ENCODE measurements around the gene SYT14.
"Not testable (repeated sequence)": the region's sequence is repeated elsewhere in the genome, so short reads cannot be mapped to it uniquely, and the experiment has no call there.

Gene SYT14

DNA sequence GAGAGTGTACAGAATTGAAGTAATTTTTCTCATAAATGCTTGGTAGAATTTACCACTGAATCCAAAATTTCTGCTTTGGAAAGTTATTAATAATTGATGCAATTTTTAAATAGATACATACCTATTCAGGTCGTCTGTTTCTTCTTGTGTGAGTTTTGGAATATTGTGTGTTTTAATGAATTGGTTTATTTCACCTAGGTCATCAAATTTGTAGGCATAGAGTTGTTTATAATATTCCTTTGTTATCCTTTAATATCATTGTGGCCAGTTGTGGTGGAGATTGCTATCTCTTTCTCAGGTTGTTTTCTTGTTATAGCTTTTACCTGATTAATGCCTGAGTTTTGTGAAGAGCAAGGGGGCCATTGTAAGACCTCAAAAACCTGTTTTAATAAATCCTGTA is 93.5 kb downstream of the SYT14 start:
- DNase-seq = no peak

DNA sequence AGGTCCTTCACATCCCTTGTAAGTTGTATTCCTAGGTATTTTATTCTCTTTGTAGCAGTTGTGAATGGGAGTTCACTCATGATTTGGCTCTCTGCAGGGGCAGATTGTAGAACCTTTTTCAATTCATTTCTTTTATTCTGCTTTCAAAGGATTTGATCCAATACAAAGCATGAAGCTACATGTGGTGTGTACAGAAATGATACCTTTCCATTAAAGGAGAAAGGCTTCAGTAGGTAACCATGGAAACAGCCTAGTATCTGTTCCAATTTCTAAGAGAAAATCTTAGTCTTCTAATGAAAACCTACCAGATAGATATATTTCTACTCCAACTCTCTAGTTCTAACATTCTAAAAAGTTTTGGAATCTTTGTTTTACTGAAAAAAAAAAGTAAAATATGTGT is 105.0 kb downstream of the SYT14 start:
- no peak for DNase-seq

- no peak for DNase-seq
These were observed 111.6 kb downstream of the SYT14 start for GRCh38 chr1:210049616-210050015.

- not testable (repeated sequence) for DNase-seq
These were observed 112.5 kb downstream of the SYT14 start for GRCh38 chr1:210050491-210050890.

GRCh38 chr1:210053126-210053525 is 115.1 kb downstream of the SYT14 start:
- no peak for DNase-seq

- DNase-seq = no peak
These were observed 119.6 kb downstream of the SYT14 start for GRCh38 chr1:210057593-210057992.

DNA sequence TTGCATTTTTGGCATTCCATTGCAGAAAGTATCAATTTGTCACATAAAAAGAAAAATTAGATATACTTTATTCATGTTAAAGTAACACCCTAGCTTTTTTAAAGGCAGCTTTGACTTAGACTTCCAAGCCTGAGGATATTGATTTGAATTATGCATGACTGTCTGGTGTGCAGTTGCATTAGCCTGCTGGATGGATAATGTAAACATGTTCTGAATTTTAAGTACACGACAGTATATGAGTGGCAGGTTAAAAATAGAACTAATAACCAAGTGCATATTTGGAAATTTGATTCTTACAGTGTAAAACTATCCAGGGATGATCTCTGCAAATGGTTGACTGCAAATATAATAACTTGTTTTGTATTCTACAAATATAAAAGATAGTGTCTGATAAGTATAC is 124.0 kb downstream of the SYT14 start:
- no peak for DNase-seq

DNA sequence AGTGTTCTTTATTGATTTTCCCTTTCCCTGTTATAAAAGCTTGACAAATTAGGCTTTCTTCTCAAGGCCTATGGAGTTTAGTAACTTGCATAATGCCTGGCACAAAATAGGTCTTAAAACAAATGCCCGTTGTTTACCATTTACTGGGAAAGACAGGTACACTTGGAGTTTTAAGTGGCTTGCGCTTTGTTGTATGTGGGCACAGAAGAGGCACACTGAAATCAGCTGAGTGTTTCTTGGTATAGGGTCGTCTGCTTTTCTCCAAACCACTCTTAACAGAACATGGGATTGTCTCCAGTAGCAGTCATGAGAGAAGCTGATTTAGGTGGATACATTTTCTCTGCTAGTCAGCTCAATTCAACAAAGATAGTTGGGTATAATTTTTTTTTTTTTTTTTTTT is 132.5 kb downstream of the SYT14 start:
- no peak for DNase-seq

- DNase-seq = no peak
These were observed 134.1 kb downstream of the SYT14 start for GRCh38 chr1:210072129-210072528.

DNA sequence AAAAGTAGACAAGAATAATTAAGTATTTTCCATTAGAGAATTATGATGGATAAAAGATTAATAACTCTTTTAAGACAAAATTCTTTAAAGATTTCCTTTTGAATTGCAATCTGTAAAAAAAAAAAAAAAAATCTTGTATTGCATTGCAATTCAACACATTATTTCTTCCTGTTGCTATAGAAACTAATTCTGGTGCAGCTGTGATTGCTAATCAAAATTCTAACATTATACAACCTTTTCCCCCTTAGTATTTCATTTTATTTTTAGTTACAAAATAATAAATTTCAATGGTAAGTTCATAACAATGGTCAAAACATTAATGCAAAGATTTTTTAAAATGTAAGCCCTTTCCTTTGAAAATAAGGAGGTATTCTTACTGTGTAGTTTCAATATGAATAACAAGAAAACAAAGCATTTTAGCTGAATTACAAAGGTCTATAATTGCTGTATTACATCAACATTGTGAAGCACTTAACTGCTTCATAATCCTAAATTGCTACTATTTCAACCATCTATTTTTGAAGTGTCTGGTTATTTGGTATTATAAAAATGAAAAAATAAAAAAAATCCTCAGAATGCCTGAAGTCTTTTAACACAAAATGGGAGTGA is 135.0 kb downstream of the SYT14 start:
- no peak for DNase-seq

DNA sequence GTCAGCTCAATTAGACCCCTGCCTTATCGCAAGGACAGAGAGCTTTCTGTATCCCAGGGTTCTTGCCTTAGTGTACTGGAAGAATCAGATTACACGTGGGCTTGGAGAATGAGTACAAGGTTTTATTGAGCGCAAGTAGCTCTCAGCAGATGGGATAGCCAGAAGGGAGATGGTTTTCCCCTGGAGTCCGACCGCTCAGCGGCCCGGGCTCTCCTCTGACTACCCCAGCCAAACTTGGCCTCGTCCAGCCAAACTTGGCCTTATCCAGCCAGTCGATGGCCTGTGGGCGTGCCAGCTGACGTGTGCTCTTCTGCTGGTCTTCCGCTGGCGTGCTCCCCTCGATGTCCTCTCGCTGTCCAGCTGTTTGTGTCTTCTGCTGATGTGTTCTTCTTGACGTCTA is 136.9 kb downstream of the SYT14 start:
- DNase-seq = no peak

- DNase-seq = no peak
These were observed 138.6 kb downstream of the SYT14 start for GRCh38 chr1:210076620-210077019.

DNA sequence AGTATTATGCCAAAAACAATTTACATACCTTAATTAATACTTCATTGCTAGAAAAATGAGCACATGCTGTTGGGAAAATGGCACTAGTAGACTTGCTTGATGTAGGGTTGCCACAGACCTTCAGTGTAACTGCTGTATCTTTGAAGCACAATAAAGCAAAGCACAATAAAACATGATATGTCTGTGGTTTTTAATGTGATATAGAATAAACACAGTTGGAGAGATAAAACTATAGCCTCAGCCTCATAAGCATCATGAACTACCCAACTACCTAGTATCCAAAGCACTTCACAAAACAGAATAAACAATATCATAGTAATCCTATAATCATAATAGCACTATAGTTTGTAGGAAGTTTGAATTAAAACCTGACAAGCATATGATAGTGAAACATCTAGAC is 143.5 kb downstream of the SYT14 start:
- no peak for DNase-seq

DNA sequence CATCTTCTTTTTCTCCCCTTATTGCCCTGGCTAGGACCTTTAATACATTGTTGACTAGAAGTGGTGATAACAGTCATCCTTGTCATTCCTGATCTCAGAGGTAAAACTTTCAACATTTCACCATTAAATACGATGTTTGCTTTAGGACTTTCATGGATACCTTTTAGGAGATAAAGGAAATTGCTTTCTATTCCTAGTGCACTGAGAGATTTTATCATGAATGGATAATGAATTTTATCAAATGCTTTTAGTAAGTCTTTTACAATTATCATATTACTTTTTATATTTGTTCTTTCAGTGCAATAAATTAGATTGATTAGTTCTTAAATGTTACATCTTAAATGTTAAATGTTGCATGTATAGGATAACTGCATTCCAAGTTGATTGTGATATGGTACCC is 147.3 kb downstream of the SYT14 start:
- no peak for DNase-seq

- DNase-seq = no peak
These were observed 149.0 kb downstream of the SYT14 start for GRCh38 chr1:210087058-210087457.

GRCh38 chr1:210089855-210090254 is 151.8 kb downstream of the SYT14 start:
- peak; percentile 34 for DNase-seq

DNA sequence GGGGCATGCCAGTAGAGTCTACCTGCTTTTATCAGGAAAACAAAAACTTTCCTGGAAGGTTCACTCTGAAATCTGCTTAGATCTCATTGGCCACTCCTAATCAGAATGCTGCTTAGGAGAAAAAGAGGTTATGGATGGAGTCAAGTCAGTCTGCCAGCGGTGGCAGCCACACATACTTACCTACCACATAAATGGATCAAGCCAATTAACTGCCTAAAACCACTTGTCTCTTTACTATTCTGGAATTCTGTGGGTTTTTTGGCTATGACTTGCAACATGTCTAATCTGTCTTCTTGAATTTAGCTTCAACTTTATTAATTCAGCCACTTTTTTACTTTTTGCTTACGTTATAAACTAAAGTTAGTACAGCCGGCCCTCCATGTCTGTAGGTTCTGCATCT is 154.3 kb downstream of the SYT14 start:
- DNase-seq = no peak

DNA sequence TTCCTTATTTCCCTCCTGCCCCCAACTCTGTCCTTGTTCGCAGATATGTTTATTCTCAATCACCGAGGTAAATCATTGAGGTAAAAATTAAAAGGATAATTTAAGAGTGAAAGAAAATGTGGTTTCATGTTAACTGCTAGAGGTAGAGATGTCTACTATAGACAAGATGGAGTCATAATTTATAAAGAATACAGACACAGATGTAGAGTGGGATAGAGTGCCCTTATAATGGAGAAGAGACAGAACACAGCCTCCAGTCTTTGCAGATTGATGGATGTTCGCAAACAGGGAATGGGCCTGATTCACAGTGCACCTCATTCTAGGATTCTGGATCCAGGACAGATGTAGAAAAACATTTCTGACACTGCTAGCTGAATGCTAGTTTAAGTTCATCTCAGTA is 155.4 kb downstream of the SYT14 start:
- DNase-seq = no peak

- DNase-seq = no peak
These were observed 160.3 kb downstream of the SYT14 start for GRCh38 chr1:210098356-210098755.

DNA sequence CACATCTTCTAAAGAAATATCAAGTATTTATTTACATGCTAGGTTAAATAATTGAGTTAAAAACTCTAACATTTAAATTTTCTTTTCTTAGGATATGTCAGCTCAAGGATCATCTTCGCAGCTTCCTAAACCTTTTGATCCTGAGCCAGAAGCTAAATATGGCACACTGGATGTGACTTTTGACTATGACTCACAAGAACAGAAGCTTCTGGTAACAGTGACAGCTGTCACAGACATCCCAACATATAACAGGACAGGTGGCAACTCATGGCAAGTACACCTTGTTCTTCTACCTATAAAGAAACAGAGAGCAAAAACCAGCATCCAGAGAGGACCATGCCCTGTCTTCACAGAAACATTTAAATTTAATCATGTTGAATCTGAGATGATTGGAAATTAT is 161.9 kb downstream of the SYT14 start:
- DNase-seq = no peak

GRCh38 chr1:210104103-210104502 is 166.1 kb downstream of the SYT14 start:
- no peak for DNase-seq

DNA sequence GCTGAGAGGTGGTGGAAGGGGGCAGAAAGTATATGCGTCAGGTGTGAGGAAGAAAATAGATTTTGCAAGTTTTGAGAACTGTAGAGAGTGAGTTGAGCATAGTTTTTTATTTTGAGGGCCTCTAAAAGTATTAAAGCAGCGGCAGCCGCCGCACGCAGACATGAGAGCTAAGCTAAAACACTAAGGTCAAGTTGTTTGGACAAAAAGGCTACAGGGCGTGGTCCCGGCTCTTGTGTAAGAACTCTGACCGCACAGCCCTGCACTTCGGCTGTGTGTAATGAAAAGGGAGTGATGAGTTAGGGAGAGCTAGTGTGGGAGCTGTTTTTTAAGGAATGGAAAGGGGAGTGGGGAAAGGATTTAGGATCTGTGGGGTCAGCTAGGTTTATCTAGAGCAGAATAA is 174.9 kb downstream of the SYT14 start:
- DNase-seq = not testable (repeated sequence)

- no peak for DNase-seq
These were observed 179.2 kb downstream of the SYT14 start for GRCh38 chr1:210117198-210117597.

DNA sequence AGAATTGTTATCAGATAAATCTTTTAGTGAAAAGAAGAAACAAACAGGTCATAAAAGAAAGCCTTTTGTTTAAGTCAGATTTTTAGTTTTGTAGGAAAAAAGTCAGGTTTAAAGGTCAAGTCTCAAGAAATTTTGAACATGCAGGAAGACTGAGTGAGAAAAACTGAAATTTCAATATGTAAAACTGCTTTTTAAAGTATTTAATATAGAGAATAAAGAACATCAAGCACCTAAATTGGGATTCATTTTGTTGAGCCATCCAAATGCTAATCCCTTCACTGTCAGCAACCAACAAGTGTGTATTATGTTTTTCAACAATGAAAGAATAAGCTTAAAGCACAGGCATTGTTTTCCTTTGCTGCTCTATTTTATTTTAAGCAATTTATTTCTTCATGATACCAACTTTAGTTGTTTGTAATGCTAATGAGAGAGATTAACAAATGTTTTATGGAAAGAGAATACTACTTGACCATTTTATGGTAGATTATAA is 179.7 kb downstream of the SYT14 start:
- DNase-seq = no peak

DNA sequence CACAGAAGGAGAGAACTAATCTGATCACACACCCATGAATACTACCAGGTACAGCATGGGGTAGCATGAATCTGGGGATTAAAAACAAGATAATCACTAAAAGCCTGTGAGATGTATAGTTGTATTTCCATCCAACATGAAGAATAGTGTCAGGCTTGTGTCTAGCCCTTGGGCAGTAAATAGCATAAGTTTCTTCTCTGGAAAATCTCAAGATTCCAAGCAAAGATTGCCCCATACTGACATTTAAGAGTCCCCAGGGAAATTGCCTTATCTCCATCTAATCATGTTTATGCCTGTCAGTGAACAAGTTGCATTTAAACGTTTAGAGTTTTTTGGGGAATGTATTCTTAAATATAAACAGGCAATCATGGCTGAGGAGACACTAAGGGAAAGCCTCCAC is 185.4 kb downstream of the SYT14 start:
- no peak for DNase-seq
